ENCODE measurements around the gene ASB10.

The ASB10 gene

GRCh38 chr7:151134743-151135524 is 52.1 kb downstream of the ASB10 start:
- DNase-seq: no peak

- no peak for DNase-seq
Measured at GRCh38 chr7:151133986-151134742, 52.9 kb downstream of the ASB10 start.

GRCh38 chr7:151133266-151133985 is 53.6 kb downstream of the ASB10 start:
- DNase-seq: no peak

GRCh38 chr7:151132461-151133205 is 54.4 kb downstream of the ASB10 start:
- no peak for DNase-seq

GRCh38 chr7:151131592-151132293 is 55.3 kb downstream of the ASB10 start:
- DNase-seq: no peak

- no peak for DNase-seq
Measured at GRCh38 chr7:151131224-151131591, 55.8 kb downstream of the ASB10 start.

GRCh38 chr7:151130741-151131157 is 56.3 kb downstream of the ASB10 start:
- DNase-seq: no peak

- DNase-seq: no peak
Measured at GRCh38 chr7:151129960-151130591, 57.0 kb downstream of the ASB10 start.

GRCh38 chr7:151129117-151129959 is 57.7 kb downstream of the ASB10 start:
- DNase-seq: no peak

- DNase-seq: no peak
Measured at GRCh38 chr7:151128716-151129115, 58.3 kb downstream of the ASB10 start.

GRCh38 chr7:151128144-151128543 is 58.9 kb downstream of the ASB10 start:
- no peak for DNase-seq

GRCh38 chr7:151126491-151127137 is 60.4 kb downstream of the ASB10 start:
- no peak for DNase-seq

GRCh38 chr7:151125846-151126481 is 61.1 kb downstream of the ASB10 start:
- no peak for DNase-seq
